HG03521 (cell line): Measurements from ENCODE around the gene OSCP1.
A peak's percentile ranks its signal among the peaks of the same experiment; 100 is the strongest.

Experiments
- ATAC-seq: cut with Tn5 transposase; IDR thresholded peaks from one replicate; pipeline ENCODE4 v1.9.1; 2021; ENCODE audit warnings: mild to moderate bottlenecking, moderate library complexity; ENCODE audit not compliant: unreplicated experiment

Gene OSCP1

DNA sequence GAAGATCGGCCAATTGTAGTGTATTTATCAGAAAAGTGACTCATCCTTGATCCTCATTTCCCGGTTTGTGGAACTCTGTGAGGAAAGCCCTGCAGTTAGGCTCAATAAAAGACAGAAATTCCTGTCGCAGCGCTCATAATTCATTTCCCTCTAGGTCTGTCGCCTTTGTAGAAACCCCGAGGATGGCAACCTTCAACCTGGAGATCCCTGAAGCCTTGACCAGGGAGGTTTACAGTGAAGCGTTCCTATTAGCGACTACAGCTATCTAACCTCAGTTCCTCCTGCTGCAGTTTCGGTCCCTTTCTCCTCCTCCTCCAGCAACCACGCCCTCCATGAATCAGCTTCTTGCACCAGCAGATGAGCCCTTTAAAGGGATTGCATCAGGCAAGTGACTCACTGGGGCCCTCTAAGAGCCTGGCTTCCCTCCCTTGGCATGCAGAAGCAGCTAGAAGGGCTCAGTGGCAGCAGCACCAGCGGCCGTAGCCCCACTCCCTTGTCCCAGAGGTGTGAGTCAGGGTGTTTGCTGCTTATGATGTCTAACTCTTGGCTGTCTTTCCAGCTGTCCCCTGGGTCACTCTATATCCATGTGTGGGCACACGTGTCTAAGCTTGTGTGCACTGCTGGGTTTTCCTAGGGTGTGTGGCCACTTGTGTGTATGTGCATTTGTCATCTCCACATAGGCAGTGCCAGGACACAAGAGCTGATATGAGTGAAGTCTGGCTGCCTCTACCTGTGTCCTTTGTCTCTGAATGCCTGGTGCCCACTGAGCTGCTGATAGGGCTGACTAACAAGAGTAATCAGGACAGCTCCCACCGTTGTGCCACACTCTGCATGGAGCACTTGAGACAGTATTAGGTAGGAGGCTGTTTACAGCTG is 63.7 kb downstream of the OSCP1 start:
- peak; percentile 31 for ATAC-seq

DNA sequence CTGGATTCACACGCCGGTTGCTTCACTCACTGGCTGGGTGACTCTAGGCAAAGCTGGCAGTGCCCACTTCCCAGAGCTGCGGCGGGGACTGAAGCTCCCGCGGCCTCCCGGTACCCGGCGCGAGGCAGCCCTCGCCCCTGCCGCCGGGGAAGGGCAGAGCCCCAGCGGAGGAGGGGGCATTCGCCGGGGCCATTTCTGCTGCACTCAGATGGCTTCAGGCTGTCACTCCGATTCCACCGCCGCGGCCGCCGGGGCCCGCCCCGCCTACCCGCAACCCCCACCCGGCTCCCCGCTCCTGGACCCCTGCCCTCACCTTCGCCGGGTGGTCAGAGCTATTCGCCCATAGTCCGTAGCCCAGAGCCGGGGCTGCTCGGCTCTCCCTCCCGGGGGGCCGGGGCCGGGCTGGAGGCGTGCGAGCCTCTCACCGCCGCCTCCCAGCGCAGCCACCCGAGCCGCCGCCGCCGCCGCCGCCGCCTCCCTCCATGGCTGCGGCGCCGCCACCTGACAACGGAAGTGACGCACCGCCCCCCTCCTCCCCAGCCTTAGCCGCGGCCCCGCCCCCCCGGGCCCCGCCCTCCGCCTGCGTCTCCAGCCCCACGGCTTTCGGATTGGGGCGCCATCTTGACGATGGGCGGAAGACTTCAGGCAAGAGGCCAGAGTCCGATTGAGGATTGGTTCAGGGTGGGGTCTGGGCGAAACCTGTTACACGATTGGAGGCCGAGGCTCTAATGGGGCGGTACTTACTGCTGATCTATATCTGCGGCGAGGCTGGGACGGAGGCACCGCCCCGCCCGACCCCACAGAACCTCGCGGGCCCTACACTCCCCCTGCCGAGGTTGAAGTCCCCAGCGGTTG is 64.6 kb downstream of the OSCP1 start, which contains the start of gene STK40:
TSS of gene STK40 (minus strand) at position 515 of the 855 bp plus-strand sequence. CDS start 24,592 bp downstream, outside the sequence.
- peak; percentile 87 for ATAC-seq

DNA sequence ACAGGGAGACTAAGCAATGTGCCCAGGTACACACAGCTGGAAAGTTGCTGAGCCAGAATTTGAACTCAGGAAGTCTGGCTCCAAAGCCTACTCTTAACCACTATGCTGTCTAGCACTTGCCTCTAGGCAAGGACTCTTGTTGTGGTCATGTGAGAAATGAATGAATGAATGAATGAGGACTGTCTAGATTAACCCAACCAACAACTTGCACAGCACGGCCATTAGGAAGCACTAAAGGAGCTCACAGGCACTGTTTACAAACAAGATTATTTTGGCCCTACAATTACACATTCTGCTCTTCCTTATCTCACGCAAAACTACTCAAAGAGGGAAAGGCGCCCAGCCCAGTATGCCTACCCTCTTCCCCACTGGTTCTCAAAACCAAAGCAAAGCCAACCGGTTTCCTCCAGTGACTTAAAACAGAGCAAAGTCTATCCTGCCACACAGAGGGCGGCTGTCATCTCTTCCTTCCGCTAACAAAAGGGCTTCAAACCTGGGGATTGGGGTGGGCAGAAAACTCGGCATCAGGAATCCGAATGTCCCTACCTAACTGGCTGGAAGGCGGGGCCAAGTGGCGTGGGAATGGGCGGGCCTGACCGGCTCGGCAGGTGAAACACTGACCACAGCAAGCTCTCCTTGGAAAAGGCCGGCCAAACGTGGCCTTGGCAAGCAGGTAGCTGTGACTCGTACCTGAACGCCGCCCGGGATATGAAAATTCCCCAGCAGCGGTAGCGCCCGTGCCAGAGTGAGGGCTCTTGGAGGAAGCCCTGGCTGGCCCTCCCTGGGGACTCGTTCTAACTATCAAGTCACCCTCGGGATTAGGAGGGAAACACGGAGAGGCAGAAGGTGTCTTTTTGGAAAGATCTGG is 65.5 kb downstream of the OSCP1 start:
- ATAC-seq, result no peak

DNA sequence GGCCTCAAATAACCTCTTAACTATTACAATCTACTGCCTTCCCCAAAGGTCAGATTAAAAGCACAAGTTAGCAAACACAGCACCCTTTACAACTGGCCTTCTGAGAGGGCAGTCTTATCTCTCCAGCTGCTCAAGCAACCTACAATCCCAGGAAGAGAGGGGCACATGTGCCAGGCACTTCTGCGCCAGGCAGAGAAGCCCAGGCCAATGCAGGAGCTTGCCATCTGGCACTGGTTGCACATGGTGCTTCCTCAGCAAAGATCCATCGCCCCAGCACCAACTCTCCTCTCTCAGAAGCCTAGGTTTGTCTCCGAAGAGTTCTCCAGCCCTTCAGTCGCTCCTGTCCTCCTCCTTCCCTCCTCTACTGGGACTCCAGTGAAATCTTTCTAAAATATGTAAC is 67.0 kb downstream of the OSCP1 start:
- ATAC-seq, result no peak

DNA sequence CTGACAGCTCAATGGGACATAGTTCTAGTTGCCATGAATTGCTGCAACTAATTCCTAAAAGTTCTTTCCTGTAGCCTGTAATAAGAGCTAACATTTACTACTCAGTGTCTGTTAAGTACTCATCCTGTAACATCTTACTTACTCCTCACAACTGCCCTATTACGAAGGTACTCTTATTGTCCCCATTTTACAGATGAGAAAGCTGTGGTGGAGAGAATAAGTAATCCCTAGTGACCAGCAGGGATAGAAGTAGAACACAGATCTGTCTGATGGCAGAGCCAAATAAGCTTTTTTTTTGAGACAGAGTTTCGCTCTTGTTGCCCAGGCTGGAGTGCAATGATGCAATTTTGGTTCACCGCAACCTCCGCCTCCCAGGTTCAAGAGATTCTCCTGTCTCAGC is 67.6 kb downstream of the OSCP1 start:
- ATAC-seq, result no peak

DNA sequence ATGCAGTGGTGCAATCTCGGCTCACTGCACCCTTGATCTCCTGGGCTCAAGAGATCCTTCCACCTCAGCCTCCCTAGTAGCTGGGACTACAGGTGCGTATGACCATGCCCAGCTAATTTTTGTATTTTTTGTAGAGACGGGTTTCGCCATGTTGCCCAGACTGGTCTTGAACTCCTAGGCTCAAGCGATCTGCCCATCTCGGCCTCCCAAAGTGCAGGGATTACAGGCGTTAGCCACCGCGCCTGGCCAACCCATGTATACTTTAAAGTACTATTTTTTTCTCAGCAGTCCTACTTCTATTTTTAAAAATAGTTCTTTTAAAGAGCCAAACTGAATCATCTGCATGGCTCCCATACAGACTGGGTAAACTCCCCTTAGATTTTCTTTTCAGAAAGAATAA is 68.0 kb downstream of the OSCP1 start:
- ATAC-seq, result no peak

DNA sequence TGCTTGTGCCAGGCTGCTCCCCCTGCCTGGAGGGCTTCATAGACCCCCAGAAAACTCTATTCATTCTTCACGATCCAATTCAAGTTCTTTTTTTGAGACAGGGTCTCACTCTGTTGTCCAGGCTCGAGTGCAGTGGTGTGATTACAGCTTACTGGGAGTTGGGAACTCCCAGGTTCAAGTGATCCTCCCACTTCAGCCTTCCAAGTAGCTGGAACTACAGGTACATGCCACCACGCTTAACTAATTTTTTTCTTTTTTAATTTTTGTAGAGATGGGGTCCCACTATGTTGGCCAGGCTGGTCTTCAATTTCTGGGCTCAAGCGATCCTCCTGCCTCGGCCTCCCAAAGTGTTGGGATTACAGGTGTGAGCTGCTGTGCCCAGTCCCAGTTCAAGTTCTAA is 68.8 kb downstream of the OSCP1 start:
- no peak for ATAC-seq

DNA sequence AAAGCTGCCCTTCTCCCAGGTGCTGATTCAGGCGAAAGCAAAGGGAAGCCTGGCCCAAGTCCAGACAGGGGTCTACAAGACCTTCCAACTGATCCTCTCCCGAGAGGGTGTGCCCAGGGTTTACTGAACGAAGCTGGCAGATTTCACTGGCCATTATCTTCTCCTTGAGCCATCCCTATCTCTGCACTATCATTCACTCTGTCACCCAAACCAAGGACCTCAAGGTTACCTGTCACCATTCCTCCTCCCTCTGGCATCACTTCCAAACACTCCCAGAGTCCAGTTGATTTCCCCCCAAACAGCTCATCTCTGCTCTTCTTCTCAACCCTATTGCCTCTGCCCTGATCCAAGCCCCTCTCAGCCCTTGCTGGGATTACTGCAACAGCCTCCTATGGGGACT is 69.5 kb downstream of the OSCP1 start:
- ATAC-seq, result no peak

DNA sequence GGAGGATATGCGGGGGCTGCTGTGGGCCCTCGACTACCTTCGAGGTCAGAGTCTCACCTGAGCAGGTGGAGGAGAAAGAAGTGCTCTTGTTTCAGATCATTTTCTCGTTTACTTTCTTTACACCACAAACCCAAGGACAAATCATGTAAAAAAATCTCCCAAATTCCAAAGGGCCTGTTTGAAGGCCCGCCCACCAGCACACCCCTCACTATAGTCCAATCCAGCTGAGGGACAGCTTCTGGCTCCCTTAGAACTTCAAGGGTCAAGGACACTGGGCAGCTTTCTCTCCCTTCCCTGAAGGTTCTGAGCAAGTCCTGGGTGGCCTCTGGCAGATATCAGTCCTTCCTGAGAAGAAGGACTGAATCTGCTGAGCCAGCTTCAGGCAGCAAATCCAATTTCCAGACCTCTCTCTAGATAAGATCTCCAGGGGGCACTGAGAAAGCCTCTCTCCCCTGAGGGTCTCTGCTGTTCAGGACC is 70.1 kb downstream of the OSCP1 start:
- no peak for ATAC-seq

DNA sequence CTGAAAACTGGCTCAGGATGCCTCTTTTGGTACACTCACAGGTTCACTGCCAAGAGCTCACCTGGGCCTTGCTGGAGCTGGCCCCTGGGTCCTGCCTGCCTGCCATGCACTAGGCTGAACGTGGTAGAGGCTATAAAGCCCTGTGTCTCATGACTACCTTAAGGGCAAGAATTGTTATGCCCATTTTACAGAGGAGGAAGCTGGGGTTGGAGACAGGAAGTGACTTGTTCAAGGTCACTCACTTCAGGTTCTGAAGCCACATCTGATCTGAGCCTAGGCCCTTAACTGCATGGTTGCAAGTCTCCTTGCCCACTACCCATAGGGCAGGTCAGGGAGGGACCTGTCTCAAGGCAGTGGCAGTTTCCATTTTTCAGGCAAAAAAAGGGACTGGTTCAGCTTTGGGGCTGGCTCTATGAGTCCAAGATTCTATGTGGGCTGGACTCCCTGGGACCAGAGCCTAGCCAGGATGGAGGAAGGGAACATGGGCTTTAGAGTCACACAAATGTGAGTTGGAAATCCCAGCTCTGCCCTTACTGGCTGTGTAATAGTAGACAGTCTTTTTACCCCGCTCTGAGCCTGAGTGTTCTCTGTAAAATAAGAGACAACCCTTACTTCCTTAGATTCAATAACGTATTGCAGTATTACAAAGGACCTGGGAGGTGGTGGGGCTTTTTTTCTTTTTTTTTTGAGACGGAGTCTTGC is 72.3 kb downstream of the OSCP1 start:
- ATAC-seq, result no peak

DNA sequence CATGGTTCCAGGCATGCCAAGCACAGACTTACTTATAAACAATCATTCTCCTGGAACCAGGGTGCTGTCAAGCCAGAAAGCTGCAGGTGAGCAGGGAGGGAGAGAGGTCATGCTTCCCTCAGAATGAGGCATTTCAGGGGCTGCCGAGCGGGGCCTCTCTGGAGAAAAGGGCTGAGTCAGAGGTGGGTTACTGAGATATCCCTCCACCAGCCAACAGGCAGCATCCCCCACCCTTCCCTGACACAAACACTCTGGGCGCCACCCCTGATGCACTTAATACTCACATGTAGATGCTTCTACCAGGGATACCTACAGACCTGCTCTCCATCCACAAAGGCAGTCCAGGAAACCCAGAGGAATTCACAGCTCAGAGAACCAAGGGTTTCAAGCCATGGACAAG is 77.6 kb downstream of the OSCP1 start:
- ATAC-seq, result no peak

DNA sequence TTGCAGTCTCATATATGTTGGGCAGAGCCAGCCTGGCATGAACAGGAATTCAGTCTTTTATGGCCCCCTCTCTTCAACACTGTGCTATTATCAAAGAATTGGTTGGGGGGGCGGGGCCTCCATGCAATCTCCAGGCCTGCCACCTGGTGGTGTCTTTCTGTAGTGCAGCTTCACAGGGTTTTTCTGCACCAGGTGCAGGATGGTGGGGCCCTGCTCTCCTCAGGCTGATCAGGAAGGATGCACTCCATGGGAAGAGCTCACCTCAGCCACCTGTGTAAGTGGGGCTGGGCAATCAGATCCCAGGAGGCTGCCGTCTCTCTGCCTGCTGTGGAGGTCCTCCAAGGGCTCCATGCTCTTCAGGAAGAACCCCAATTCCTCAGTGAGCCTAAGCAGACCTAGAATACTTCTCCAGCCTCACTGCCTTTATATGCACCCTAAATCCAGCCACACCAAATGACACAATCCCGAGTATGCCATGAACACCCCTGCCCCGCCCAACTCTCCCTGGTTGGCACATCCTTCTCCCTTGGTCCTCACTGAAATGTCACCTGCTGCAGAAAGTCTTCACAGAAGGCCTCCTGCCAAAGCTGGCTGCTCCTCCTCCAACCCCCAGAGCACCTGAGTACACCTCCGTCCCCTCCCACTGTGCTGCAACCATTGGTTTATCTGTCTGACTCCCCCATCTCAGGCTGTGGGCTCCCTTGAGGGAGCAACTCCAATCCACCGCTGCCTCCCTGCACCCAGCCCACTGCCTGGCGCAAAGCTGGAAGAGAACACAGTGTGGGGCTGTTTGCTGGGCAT is 81.0 kb downstream of the OSCP1 start:
- ATAC-seq, result no peak
